K562 (cell line): ENCODE data around the gene PLA2G4C. TPM values are rescaled to one million over a fixed set of nuclear protein-coding genes. Genes with fewer than 3 reads are reported as not detected.

ENCODE experiments used
- ATF3 ChIP-seq, 2 experiments: fragments of 450-650 bp in 1 of 2; sonication (generic) in 1 of 2; formaldehyde crosslinking in 1 of 2; IDR thresholded peaks in 1 of 2; conservative IDR thresholded peaks in 1 of 2; 2 replicates each; pipeline versions ENCODE4 v1.6.1 to v1.8.1; 2016 to 2023; ENCODE audit warnings: mild to moderate bottlenecking in 2 of 2, moderate library complexity in 2 of 2, inconsistent platforms in 1 of 2, missing genetic modification reagents in 1 of 2
- ELF4 ChIP-seq: fragments of 450-650 bp; formaldehyde crosslinking; IDR thresholded peaks from 2 replicates; pipeline ENCODE4 v1.4.0; 2022; ENCODE audit warnings: missing genetic modification characterization
- KAT2B ChIP-seq: IDR thresholded peaks from one replicate; pipeline ENCODE4 v1.6.1; 2012; ENCODE audit warnings: low read depth, mild to moderate bottlenecking, control low read depth, inconsistent platforms, low read length, moderate library complexity
- MGA ChIP-seq: fragments of 450-650 bp; IDR thresholded peaks from 2 replicates; pipeline ENCODE4 v1.6.1; 2016; ENCODE audit warnings: mild to moderate bottlenecking, moderate library complexity
- PTRF ChIP-seq: fragments of 450-650 bp; IDR thresholded peaks from 2 replicates; pipeline ENCODE4 v1.6.1; 2016; ENCODE audit warnings: mild to moderate bottlenecking, missing genetic modification characterization, missing compliant biosample characterization
- RAD51 ChIP-seq: fragments of 450-650 bp; IDR thresholded peaks from 2 replicates; pipeline ENCODE4 v1.7.1; 2016; ENCODE audit warnings: low read depth, mild to moderate bottlenecking, borderline replicate concordance
- ZNF76 ChIP-seq: fragments of 250-450 bp; sonication (Bioruptor Pico); IDR thresholded peaks from 2 replicates; pipeline ENCODE4 v1.4.0; 2020; ENCODE audit warnings: mild to moderate bottlenecking, moderate library complexity, borderline replicate concordance
- ZNF830 ChIP-seq: fragments of 250-450 bp; sonication (Bioruptor Pico); IDR thresholded peaks from 2 replicates; pipeline ENCODE4 v1.5.0; 2021; ENCODE audit warnings: mild to moderate bottlenecking
- polyA plus RNA-seq, 8 experiments: library from polyadenylated mRNA; depleted of rRNA in 4 of 8; stranded (reverse) in 5 of 8; unstranded in 3 of 8; fragments of >200 nt; fragmentation: Nextera tagmentation in 2 of 8; fragmentation: Illumina TruSeq in 1 of 8; extraction: Ambion mirVana in 2 of 8; extraction: Trizol in 1 of 8; gene quantifications; 2 replicates each; pipeline versions ENCODE4 v1.2.1 to v1.2.3, GENCODE V29; 2011 to 2014; ENCODE audit warnings: inconsistent platforms in 1 of 8, missing spikeins in 1 of 8
- total RNA-seq, 7 experiments: library from RNA; depleted of rRNA in 6 of 7; stranded (reverse); fragments of >200 nt in 6 of 7; fragmentation: Illumina TruSeq in 2 of 7; extraction: Trizol in 2 of 7; gene quantifications; 2 replicates each; pipeline versions ENCODE4 v1.2.1 to v1.2.3, GENCODE V29; 2011 to 2021; ENCODE audit warnings: low replicate concordance in 1 of 7
- TF ChIP-seq, protein P1 (sequence below): sonication (generic); formaldehyde crosslinking; IDR thresholded peaks from 2 replicates; pipeline ENCODE4 v1.9.0; 2022; ENCODE audit warnings: mild to moderate bottlenecking, missing genetic modification reagents

Gene PLA2G4C
- total and polyA plus RNA-seq, 9 of the 15 experiments (the other 6 are each of a cell fraction or from before 2014, with no cell fraction given), result 0.27 to 0.35 (median 0.35) TPM; not detected in 6

GRCh38 chr19:48020686-48021085 is 89.9 kb downstream of the PLA2G4C start (continued):
- no peak for TF ChIP-seq MGA
- no peak for TF ChIP-seq ZNF830
- TF ChIP-seq ZNF76 (CRISPR knock-in tag), result no peak
- TF ChIP-seq KAT2B, result no peak
- TF ChIP-seq, protein P1, sequence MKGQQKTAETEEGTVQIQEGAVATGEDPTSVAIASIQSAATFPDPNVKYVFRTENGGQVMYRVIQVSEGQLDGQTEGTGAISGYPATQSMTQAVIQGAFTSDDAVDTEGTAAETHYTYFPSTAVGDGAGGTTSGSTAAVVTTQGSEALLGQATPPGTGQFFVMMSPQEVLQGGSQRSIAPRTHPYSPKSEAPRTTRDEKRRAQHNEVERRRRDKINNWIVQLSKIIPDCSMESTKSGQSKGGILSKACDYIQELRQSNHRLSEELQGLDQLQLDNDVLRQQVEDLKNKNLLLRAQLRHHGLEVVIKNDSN (CRISPR knock-in tag), result no peak
- no peak for TF ChIP-seq PTRF (tag)
- no peak for TF ChIP-seq ATF3 (IDR thresholded peaks at IDR 0.05)
- no peak for TF ChIP-seq ATF3 (CRISPR knock-in tag; conservative IDR thresholded peaks at IDR 0.05)
- TF ChIP-seq ELF4 (CRISPR knock-in tag), result no peak
- no peak for TF ChIP-seq RAD51
